OCI-LY3 (cell line): ENCODE data around the gene KRTAP5-6.

ENCODE experiments used
- H2AFZ ChIP-seq: fragments of 200-600, 300-600 bp; shearing (Covaris generic); 2 replicates; pipeline ENCODE4 v1.6.0; 2014; ENCODE audit warnings: antibody characterized with exemption, low read depth, low read length
- H3K27ac ChIP-seq: fragments of 200-600, 300-600 bp; sonication (generic); 2 replicates; pipeline ENCODE4 v1.5.1; 2014; ENCODE audit warnings: mild to moderate bottlenecking, low read length, moderate library complexity, mixed read lengths
- H3K27me3 ChIP-seq: fragments of 200-600, 300-600 bp; sonication (generic); 2 replicates; pipeline ENCODE4 v1.6.1; 2014; ENCODE audit warnings: low read depth, low read length, mixed read lengths
- H3K36me3 ChIP-seq: fragments of 200-600, 300-600 bp; sonication (generic); replicated peaks from 2 replicates; pipeline ENCODE3; 2014; ENCODE audit warnings: low read depth, low read length, mixed read lengths
- H3K4me1 ChIP-seq: fragments of 300-600, 200-600 bp; sonication (generic); 2 replicates; pipeline ENCODE4 v1.6.1; 2014; ENCODE audit warnings: low read length, mixed read lengths
- H3K4me2 ChIP-seq: fragments of 200-600, 300-600 bp; sonication (generic); 2 replicates; pipeline ENCODE4 v1.6.1; 2014; ENCODE audit warnings: low read length, mixed read lengths
- H3K4me3 ChIP-seq: fragments of 300-600, 200-600 bp; sonication (generic); 2 replicates; pipeline ENCODE4 v1.5.1; 2014; ENCODE audit warnings: antibody characterized with exemption, mild to moderate bottlenecking, low read length, moderate library complexity
- H3K79me2 ChIP-seq: fragments of 300-600, 200-600 bp; shearing (Covaris generic); 2 replicates; pipeline ENCODE4 v1.6.1; 2014; ENCODE audit warnings: mild to moderate bottlenecking, low read length, mixed read lengths
- H3K9ac ChIP-seq: fragments of 300-600, 200-600 bp; shearing (Covaris generic); 2 replicates; pipeline ENCODE4 v1.6.0; 2014; ENCODE audit warnings: mild to moderate bottlenecking, low read length, moderate library complexity
- H3K9me3 ChIP-seq: fragments of 200-600, 300-600 bp; shearing (Covaris generic); 2 replicates; pipeline ENCODE4 v1.6.1; 2014; ENCODE audit warnings: low read length, mixed read lengths; ENCODE audit not compliant: insufficient read depth
- H4K20me1 ChIP-seq: fragments of 200-600, 300-600 bp; sonication (generic); 2 replicates; pipeline ENCODE4 v1.6.1; 2016; ENCODE audit warnings: low read length, mixed read lengths; ENCODE audit not compliant: insufficient read depth
- EZH2phosphoT487 ChIP-seq: fragments of 200-600 bp; shearing (Covaris generic); IDR thresholded peaks from 2 replicates; pipeline ENCODE4 v1.6.1; 2018; ENCODE audit warnings: antibody characterized with exemption, mixed run types, low read depth
- TF ChIP-seq, protein P1 (sequence below): fragments of 200-600, 300-600 bp; sonication (generic); IDR thresholded peaks from 2 replicates; pipeline ENCODE4 v1.5.1; 2014; ENCODE audit warnings: antibody characterized with exemption, low read length, low read depth

The KRTAP5-6 gene

DNA sequence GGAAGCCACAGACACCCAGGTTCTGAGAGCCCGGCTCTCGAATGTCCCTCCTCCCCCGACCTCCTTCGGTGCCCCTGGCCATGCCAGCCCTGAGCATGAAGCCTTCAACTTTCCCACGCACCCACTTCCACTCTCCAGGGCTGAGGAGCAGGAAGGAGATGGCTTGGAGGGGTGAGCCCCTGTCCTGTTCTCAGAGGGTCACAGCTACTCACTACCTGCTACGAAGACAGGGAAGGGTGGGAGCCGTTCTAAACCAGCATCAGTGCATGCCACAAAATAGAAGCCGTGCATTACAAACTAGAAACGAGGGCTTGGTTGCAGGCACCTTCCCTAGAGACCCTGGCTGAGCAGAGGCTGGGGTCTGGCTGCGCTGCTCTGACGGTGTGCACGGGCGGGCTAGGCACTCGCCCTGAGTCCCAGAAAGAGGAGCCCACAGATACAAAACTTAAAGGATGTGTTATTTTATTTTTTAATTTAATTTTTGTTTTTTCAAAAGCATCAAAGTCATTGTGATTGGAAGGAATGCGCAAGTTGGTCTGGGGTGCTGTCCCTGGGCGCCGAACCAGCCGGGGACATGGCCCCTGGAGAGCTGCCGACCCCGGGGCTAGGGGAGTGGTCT, 4.2 kb upstream of the KRTAP5-6 start:
- Histone ChIP-seq H3K27me3 (peaks cover 36% of the 10 kb centered on the region), H3K36me3 (no peaks in the 10 kb centered on the region), H3K79me2 (no peaks in the 10 kb centered on the region), H2AFZ (0 out of 2 replicates have a peak overlapping the region, but pooled peaks have one; percentile 13), H3K9me3 (no peaks in the 10 kb centered on the region), H4K20me1 (no peaks in the 10 kb centered on the region), H3K4me2 (peak overlapping the region; percentile 82), H3K4me3 (peak overlapping the region; percentile 81), H3K9ac (no peak overlapping the region), H3K4me1 (no peaks in the 10 kb centered on the region), H3K27ac (no peak overlapping the region)
- TF ChIP-seq, protein P1, sequence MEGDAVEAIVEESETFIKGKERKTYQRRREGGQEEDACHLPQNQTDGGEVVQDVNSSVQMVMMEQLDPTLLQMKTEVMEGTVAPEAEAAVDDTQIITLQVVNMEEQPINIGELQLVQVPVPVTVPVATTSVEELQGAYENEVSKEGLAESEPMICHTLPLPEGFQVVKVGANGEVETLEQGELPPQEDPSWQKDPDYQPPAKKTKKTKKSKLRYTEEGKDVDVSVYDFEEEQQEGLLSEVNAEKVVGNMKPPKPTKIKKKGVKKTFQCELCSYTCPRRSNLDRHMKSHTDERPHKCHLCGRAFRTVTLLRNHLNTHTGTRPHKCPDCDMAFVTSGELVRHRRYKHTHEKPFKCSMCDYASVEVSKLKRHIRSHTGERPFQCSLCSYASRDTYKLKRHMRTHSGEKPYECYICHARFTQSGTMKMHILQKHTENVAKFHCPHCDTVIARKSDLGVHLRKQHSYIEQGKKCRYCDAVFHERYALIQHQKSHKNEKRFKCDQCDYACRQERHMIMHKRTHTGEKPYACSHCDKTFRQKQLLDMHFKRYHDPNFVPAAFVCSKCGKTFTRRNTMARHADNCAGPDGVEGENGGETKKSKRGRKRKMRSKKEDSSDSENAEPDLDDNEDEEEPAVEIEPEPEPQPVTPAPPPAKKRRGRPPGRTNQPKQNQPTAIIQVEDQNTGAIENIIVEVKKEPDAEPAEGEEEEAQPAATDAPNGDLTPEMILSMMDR = no peak
- TF ChIP-seq EZH2phosphoT487 = no peak

DNA sequence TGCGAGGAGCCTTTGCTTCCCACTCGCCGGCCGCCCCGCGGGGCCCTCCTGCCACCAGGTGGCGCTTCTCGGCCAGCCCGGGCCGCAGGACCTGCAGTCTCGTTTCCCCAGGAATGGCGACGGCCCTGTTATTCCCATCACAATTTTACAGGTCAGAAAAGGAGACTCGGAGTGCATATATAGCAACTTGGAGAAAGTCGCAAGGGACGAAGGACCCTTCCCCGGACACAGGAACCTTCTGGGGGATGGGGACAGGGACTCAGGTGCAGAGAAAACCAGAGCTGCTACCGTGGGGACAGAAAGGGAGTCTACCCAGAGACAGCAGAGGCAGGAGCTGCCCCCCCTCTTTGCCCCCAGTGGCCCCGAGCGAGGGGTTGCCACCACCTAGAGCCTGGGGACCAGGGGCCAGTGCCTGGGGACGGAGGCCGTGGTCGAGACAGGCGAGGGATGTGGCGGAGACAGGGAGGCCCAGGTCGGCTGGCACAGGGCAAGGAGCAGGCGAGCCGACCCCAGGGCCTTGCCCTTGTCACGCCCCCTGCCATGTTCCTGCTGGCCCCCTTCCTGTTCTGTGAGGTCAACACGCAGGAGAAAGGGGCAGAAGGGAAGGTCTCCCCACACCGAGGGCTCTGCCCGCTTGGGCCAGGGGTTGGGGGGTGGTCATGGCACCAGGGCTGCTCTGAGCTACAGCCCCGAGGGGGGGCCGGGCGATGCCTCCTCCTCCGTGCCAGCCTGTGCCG, 3.5 kb upstream of the KRTAP5-6 start:
- H3K9me3 ChIP-seq = no peaks in the 10 kb centered on the region
- H4K20me1 ChIP-seq = no peaks in the 10 kb centered on the region
- peak overlapping the region; percentile 86 for H2AFZ ChIP-seq
- H3K27me3 ChIP-seq = peaks cover 38% of the 10 kb centered on the region
- H3K4me1 ChIP-seq = no peaks in the 10 kb centered on the region
- TF ChIP-seq EZH2phosphoT487 = no peak
- TF ChIP-seq, protein P1 = peak; percentile 89
- peak overlapping the region; percentile 82 for H3K4me2 ChIP-seq
- H3K9ac ChIP-seq = peak overlapping the region; percentile 72
- no peaks in the 10 kb centered on the region for H3K79me2 ChIP-seq
- no peaks in the 10 kb centered on the region for H3K36me3 ChIP-seq
- H3K27ac ChIP-seq = no peak overlapping the region
- H3K4me3 ChIP-seq = peak overlapping the region; percentile 81

DNA sequence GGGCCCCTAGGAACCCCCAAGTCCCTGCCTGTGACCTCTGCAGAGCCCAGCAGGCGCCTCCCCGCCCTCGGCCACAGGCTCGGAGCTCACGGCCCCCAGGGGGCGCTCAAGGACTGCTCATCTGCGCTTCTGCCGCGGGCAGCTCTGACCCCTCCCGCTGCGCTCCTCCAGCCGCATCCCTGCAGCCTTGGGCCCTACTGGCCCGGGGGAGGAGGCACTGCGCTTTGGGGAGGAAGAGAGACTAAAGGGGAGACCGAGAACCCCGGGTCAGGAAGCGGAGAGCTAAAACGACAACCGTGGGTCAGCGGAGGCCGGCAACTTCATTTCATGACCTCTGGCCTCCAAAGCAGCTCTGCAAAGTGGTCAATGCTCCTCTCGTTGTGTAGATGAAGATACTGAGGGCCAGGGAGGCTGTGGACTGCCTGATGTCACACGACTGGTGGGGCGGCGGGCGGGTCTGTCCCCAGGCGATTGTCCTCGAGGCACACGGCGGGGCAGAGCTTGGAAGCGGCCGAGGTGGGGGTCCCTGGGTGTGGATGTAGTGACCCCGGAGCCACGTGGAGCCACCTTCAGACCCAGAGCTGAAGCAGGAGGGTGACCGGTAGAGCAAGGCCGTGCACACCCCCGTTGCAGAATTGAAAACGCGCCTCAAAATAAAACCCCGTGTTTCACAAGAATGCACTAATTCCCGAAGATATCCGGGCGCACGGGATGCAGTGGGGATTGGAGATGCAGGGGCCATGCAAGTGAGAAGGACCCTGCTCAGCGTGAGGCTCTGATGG, 2.7 kb upstream of the KRTAP5-6 start:
- H3K4me2 ChIP-seq = peak overlapping the region; percentile 82
- no peaks in the 10 kb centered on the region for H3K4me1 ChIP-seq

More for the DNA sequence above, 2.7 kb upstream of the KRTAP5-6 start:
- peaks cover 38% of the 10 kb centered on the region for H3K27me3 ChIP-seq
- TF ChIP-seq EZH2phosphoT487 = no peak
- TF ChIP-seq, protein P1 = peak; percentile 88
- peak overlapping the region; percentile 86; the same call in 1 of the 2 replicates for H2AFZ ChIP-seq
- no peaks in the 10 kb centered on the region for H3K9me3 ChIP-seq
- H3K27ac ChIP-seq = no peak overlapping the region
- H3K9ac ChIP-seq = peak overlapping the region; percentile 72; the same call in 1 of the 2 replicates
- H3K36me3 ChIP-seq = no peaks in the 10 kb centered on the region
- no peaks in the 10 kb centered on the region for H3K79me2 ChIP-seq
- H3K4me3 ChIP-seq = peak overlapping the region; percentile 81
- H4K20me1 ChIP-seq = no peaks in the 10 kb centered on the region
